Gastrocnemius medialis (tissue), 4 donors: ENCODE data around the gene SFT2D2. TPM values are rescaled to one million over a fixed set of nuclear protein-coding genes. Genes with fewer than 3 reads are reported as not detected.

Source experiments
- ATAC-seq, 2 donors: fragments of 150-250 bp; one replicate each; pipeline ENCODE4 v1.9.1; 2016
- DNase-seq, 2 donors: peaks; one replicate each; pipeline ENCODE4 v3.0.0-alpha.2; 2019
- H3K27ac ChIP-seq, 4 donors: fragments of 200-600 bp; sonication (generic); 1 replicate in 1 of 4; 2 replicates in 3 of 4; pipeline ENCODE4 v1.5.1; 2016 to 2018; ENCODE audit warnings: mild to moderate bottlenecking in 2 of 4, moderate library complexity in 1 of 4
- H3K27me3 ChIP-seq, 3 donors: fragments of 200-600 bp; sonication (generic) in 2 of 3; 1 replicate in 1 of 3; 2 replicates in 2 of 3; pipeline versions ENCODE4 v1.5.1 to v1.6.0; 2016 to 2019; ENCODE audit warnings: mild to moderate bottlenecking in 1 of 3, moderate library complexity in 1 of 3
- H3K36me3 ChIP-seq, 2 donors: fragments of 200-600 bp; sonication (generic) in 1 of 2; one replicate each; pipeline ENCODE4 v1.5.1; 2017 to 2018
- H3K4me1 ChIP-seq, 2 donors: fragments of 200-600 bp; sonication (generic) in 1 of 2; one replicate each; pipeline ENCODE4 v1.5.1; 2016 to 2017; ENCODE audit warnings: mild to moderate bottlenecking in 2 of 2
- H3K4me3 ChIP-seq, 4 donors: fragments of 200-600 bp; sonication (generic) in 3 of 4; 1 replicate in 1 of 4; 2 replicates in 3 of 4; pipeline ENCODE4 v1.5.1; 2016 to 2019; ENCODE audit warnings: mild to moderate bottlenecking in 2 of 4
- H3K9me3 ChIP-seq, 3 donors: fragments of 200-600 bp; sonication (generic) in 2 of 3; 1 replicate in 1 of 3; 2 replicates in 2 of 3; pipeline ENCODE4 v1.5.1; 2016 to 2019
- CTCF ChIP-seq, 5 experiments: fragments of 450-650 bp in 3 of 5; fragments of 200-600 bp in 2 of 5; sonication (generic) in 2 of 5; IDR thresholded peaks in 4 of 5; conservative IDR thresholded peaks in 1 of 5; 1 replicate in 4 of 5; 2 replicates in 1 of 5; pipeline ENCODE4 v1.5.1; 2016 to 2019; ENCODE audit warnings: antibody characterized with exemption in 5 of 5, mild to moderate bottlenecking in 3 of 5, moderate library complexity in 3 of 5
- POLR2A ChIP-seq, 2 donors: fragments of 450-650 bp; IDR thresholded peaks; one replicate each; pipeline ENCODE4 v1.6.1; 2017; ENCODE audit warnings: antibody characterized with exemption in 2 of 2, mild to moderate bottlenecking in 2 of 2, moderate library complexity in 2 of 2
- in situ Hi-C, 4 donors: fragments of 200-750 bp; cut with MboI; loops; one replicate each; pipeline versions ENCODE4 v1.15.0 to v1.8.0; 2017; ENCODE audit warnings: low sequenced_read_pairs in 4 of 4
- intact Hi-C: fragments of 100-400 bp; cut with DNase I; formaldehyde crosslinking; loops from one replicate; pipeline ENCODE4 v1.15.1; 2023; ENCODE audit warnings: low total_unique reads
- total RNA-seq, 4 donors: library from RNA; depleted of rRNA; stranded (reverse); fragments of >200 nt; gene quantifications; one replicate each; pipeline versions ENCODE4 v1.1.0 to v1.2.3, GENCODE V29; 2016

Gene SFT2D2
- total RNA-seq, 4 donors from 2014 or later, result 10.2 to 15.8 (median 11.7) TPM

GRCh38 chr1:168291222-168291837 lies 65.5 kb downstream of the SFT2D2 start:
- H3K36me3 ChIP-seq, result no peaks in the 10 kb centered on the region
- no peak for TF ChIP-seq POLR2A (IDR thresholded peaks at IDR 0.05)
- no peak for TF ChIP-seq CTCF (IDR thresholded peaks at IDR 0.05 in 4 of 5, conservative IDR thresholded peaks at IDR 0.05 in 1 of 5)
- H3K4me3 ChIP-seq, result no peak overlapping the region
- H3K4me1 ChIP-seq, result no peaks in the 10 kb centered on the region
- no peaks in the 10 kb centered on the region for H3K9me3 ChIP-seq
- ATAC-seq, result no peak
- intact Hi-C loops, result no loop called here
- H3K27me3 ChIP-seq, result no peaks in the 10 kb centered on the region
- no peak overlapping the region for H3K27ac ChIP-seq
- in situ Hi-C loops, result no loop called here
- no peak for DNase-seq

- Histone ChIP-seq H3K27ac (no peak overlapping the region), H3K27me3 (no peaks in the 10 kb centered on the region), H3K4me1 (no peaks in the 10 kb centered on the region), H3K4me3 (no peak overlapping the region), H3K36me3 (no peaks in the 10 kb centered on the region), H3K9me3 (no peaks in the 10 kb centered on the region)
- intact Hi-C loops (no loop called here), in situ Hi-C loops (no loop called here)
- DNase-seq (no peak), ATAC-seq (no peak)
- TF ChIP-seq POLR2A (IDR thresholded peaks at IDR 0.05), result no peak
- no peak for TF ChIP-seq CTCF (IDR thresholded peaks at IDR 0.05 in 4 of 5, conservative IDR thresholded peaks at IDR 0.05 in 1 of 5)
These were observed 67.6 kb downstream of the SFT2D2 start for GRCh38 chr1:168293356-168293755.

GRCh38 chr1:168295411-168296114 lies 69.8 kb downstream of the SFT2D2 start:
- in situ Hi-C loops (no loop called here), intact Hi-C loops (no loop called here)
- DNase-seq, result no peak
- Histone ChIP-seq H3K4me3 (no peak overlapping the region), H3K36me3 (no peaks in the 10 kb centered on the region), H3K27ac (no peak overlapping the region), H3K27me3 (no peaks in the 10 kb centered on the region), H3K4me1 (no peaks in the 10 kb centered on the region), H3K9me3 (no peaks in the 10 kb centered on the region)
- no peak for ATAC-seq
- no peak for TF ChIP-seq CTCF (IDR thresholded peaks at IDR 0.05 in 4 of 5, conservative IDR thresholded peaks at IDR 0.05 in 1 of 5)
- no peak for TF ChIP-seq POLR2A (IDR thresholded peaks at IDR 0.05)

- in situ Hi-C loops (no loop called here), intact Hi-C loops (no loop called here)
- Histone ChIP-seq H3K9me3 (no peaks in the 10 kb centered on the region), H3K36me3 (no peaks in the 10 kb centered on the region), H3K27ac (no peak overlapping the region), H3K4me1 (no peaks in the 10 kb centered on the region), H3K4me3 (no peak overlapping the region), H3K27me3 (no peaks in the 10 kb centered on the region)
- ATAC-seq (no peak), DNase-seq (no peak)
- TF ChIP-seq CTCF (IDR thresholded peaks at IDR 0.05 in 4 of 5, conservative IDR thresholded peaks at IDR 0.05 in 1 of 5) (no peak), POLR2A (IDR thresholded peaks at IDR 0.05) (no peak)
These were observed 71.4 kb downstream of the SFT2D2 start for GRCh38 chr1:168297019-168297730.
